ENCODE measurements around the gene OPRM1.
"Not testable (repeated sequence)": the region's sequence is repeated elsewhere in the genome, so short reads cannot be mapped to it uniquely, and the experiment has no call there.

OPRM1 gene

DNA sequence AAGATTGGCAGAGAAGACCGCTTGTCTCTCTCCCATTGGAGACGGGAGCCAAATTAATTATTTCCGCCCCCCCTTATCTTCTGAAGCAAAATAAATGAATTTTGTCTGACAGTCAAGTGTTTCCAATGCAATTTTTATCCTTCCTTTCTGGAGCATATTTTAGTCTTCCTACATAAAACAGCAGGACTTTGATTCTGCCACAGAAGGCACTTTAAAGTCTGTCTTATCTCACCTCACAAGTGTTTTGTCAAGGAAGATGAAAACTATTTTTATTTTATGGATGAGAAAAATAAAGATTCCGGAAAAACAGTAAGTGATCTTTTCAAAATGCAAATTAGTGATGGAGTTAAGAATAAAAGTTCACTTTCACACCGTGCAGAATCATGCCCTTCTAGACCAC lies 140.4 kb downstream of the OPRM1 start:
- DNase-seq (ENCODE audit: low spot score): no peak
- H3K27me3 Mint-ChIP-seq (ENCODE audit: low read depth): no peaks in the 10 kb centered on the region
- H3K27ac Mint-ChIP-seq: no peak overlapping the region
- H3K4me3 Mint-ChIP-seq: no peak overlapping the region
- H3K36me3 Mint-ChIP-seq (ENCODE audit: low read depth): peaks cover 8% of the 10 kb centered on the region
- no peaks in the 10 kb centered on the region for H3K4me1 Mint-ChIP-seq (ENCODE audit: low read depth)
- peaks cover 11% of the 10 kb centered on the region for H3K9me3 Mint-ChIP-seq

DNA sequence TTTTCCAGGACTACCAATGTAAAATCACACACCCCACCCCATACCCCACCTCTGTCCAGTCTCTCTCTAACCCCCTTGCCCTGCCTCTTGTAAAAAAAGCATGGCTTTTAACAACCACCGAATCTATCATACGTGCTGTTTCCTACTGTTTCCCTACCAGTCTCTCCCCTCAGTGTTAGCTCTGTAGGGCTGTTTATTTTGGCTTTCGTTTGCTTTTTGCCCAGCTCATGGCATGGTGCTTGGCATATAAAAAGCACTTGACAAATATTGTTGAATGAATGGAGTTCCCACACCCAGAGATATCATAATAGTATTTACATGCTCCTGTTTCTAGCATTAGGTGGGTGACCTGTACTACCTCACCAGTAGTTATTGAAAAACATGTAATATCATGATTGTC lies 148.2 kb downstream of the OPRM1 start:
- DNase-seq (ENCODE audit: low spot score): no peak
- H3K36me3 Mint-ChIP-seq (ENCODE audit: low read depth): peaks cover 4% of the 10 kb centered on the region
- H3K27ac Mint-ChIP-seq: no peak overlapping the region
- no peaks in the 10 kb centered on the region for H3K27me3 Mint-ChIP-seq (ENCODE audit: low read depth)
- no peaks in the 10 kb centered on the region for H3K4me1 Mint-ChIP-seq (ENCODE audit: low read depth)
- H3K4me3 Mint-ChIP-seq: no peak overlapping the region
- peaks cover 3% of the 10 kb centered on the region for H3K9me3 Mint-ChIP-seq

GRCh38 chr6:154187714-154188113 lies 148.7 kb downstream of the OPRM1 start:
- DNase-seq (ENCODE audit: low spot score): no peak
- H3K9me3 Mint-ChIP-seq: peaks cover under 1% of the 10 kb centered on the region
- H3K4me3 Mint-ChIP-seq: no peak overlapping the region
- H3K27me3 Mint-ChIP-seq (ENCODE audit: low read depth): no peaks in the 10 kb centered on the region
- no peak overlapping the region for H3K27ac Mint-ChIP-seq
- H3K4me1 Mint-ChIP-seq (ENCODE audit: low read depth): no peaks in the 10 kb centered on the region
- peaks cover 2% of the 10 kb centered on the region for H3K36me3 Mint-ChIP-seq (ENCODE audit: low read depth)

DNA sequence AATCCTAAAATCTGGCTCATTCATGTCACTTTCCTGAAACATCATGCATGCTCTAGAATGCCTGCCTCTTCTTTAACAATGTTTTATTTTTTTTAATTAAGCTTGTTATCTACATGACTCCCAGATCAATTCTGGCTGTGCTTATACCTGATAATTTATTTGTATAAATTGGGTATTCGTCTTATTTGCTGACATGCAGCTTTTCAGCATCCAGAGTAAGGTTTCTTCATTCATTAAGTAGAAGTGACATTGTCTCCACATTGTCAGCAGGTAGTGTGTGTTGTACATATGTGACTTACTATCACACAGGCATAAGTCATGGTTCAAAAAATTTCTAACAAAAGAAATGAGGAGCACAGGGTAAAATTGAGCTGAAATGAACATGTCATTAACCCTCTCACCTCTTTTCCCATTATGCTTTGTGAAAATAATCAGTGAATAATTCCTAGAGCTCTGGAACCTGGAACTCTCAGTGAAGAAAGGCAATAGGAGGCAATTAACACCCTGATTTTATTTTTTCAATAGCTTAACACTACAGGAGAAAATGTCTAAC lies 157.4 kb downstream of the OPRM1 start:
- Mint-ChIP-seq H3K4me3 (no peak overlapping the region), H3K27ac (no peak overlapping the region), H3K4me1 (ENCODE audit: low read depth) (no peaks in the 10 kb centered on the region), H3K9me3 (no peaks in the 10 kb centered on the region), H3K27me3 (ENCODE audit: low read depth) (no peaks in the 10 kb centered on the region), H3K36me3 (ENCODE audit: low read depth) (peaks cover 3% of the 10 kb centered on the region)
- DNase-seq (ENCODE audit: low spot score): no peak

DNA sequence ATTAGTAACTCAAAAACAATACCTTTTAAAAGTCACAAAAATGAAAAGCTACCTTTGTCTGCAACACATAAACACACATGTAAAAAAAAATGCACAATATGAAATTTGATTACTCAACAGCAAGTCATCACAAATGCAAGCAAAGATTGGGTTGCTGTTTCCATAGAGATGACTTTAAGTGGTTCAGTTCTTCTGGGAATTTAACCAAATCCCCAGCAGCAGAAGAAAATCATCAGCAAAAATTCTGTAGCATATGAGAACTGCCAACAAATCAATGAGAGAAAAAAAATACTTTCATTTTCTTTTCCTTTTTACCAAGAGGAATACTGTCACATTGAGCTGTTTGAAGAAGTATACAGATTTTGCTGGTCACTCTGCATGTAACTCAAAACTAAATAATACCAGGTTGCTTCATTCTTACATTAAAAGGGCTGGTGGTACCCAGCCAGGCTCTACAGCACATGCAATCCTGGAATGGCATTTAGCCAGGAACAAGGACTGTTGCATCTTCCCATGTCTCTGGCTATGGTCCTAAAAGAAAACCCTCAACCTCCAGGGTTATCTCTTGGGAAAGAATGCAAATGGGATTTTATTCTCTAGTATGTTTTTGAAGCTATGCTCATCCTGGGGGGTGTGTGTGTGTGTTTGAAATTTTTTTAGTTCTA lies 158.3 kb downstream of the OPRM1 start:
- Mint-ChIP-seq H3K4me1 (ENCODE audit: low read depth) (no peaks in the 10 kb centered on the region), H3K9me3 (no peaks in the 10 kb centered on the region), H3K27me3 (ENCODE audit: low read depth) (no peaks in the 10 kb centered on the region), H3K4me3 (no peak overlapping the region), H3K27ac (no peak overlapping the region), H3K36me3 (ENCODE audit: low read depth) (peaks cover 4% of the 10 kb centered on the region)
- no peak for DNase-seq (ENCODE audit: low spot score)

DNA sequence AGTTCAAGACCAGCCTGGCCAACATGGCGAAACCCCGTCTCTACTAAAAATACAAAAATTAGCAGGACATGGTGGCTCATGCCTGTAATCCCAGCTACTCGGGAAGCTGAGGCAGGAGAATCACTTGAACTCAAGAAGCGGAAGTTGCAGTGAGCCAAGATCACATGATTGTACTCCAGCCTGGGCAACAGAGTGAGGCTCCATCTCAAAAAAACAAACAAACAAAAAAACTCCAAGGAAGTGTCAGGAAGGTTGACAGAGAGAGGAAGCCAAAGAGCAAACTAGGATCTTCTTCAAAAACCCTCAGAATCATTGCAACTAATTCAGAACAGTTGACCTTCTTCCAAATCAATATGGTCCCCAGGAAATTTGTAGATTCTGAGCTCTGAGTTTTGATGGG lies 162.6 kb downstream of the OPRM1 start:
- not testable (repeated sequence) for H3K4me1 Mint-ChIP-seq (ENCODE audit: low read depth); H3K27me3 Mint-ChIP-seq (ENCODE audit: low read depth); H3K9me3 Mint-ChIP-seq; H3K27ac Mint-ChIP-seq; H3K4me3 Mint-ChIP-seq; DNase-seq (ENCODE audit: low spot score)
- H3K36me3 Mint-ChIP-seq (ENCODE audit: low read depth): peaks cover 21% of the 10 kb centered on the region

DNA sequence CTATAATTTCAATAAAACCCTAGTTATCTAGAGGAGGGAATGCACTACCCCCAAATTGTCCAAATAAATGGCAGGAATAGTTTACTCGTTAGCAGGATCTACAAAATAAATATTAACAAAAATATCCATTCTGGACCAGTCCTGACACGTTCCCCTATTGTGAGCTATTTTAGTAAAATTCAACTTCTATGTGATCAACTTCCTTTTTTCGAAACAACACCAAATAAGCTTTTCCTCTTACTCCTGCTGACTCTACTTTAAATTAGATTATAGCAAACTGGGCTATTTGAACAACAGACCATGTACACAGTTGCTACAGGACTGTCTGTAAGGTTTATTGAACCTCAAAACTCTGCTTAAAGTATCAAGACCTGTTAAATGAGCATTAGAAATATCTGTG lies 163.3 kb downstream of the OPRM1 start:
- DNase-seq (ENCODE audit: low spot score): no peak
- H3K4me1 Mint-ChIP-seq (ENCODE audit: low read depth): peaks cover 3% of the 10 kb centered on the region

GRCh38 chr6:154202958-154203357 lies 163.9 kb downstream of the OPRM1 start:
- H3K36me3 Mint-ChIP-seq (ENCODE audit: low read depth): peaks cover 26% of the 10 kb centered on the region
- no peaks in the 10 kb centered on the region for H3K9me3 Mint-ChIP-seq
- H3K27ac Mint-ChIP-seq: no peak overlapping the region
- no peaks in the 10 kb centered on the region for H3K27me3 Mint-ChIP-seq (ENCODE audit: low read depth)
- DNase-seq (ENCODE audit: low spot score): no peak
- H3K4me3 Mint-ChIP-seq: no peak overlapping the region
- peaks cover 3% of the 10 kb centered on the region for H3K4me1 Mint-ChIP-seq (ENCODE audit: low read depth)

More for the DNA sequence above, 163.3 kb downstream of the OPRM1 start:
- Mint-ChIP-seq H3K27me3 (ENCODE audit: low read depth) (no peaks in the 10 kb centered on the region), H3K27ac (no peak overlapping the region), H3K9me3 (no peaks in the 10 kb centered on the region), H3K36me3 (ENCODE audit: low read depth) (peaks cover 24% of the 10 kb centered on the region), H3K4me3 (no peak overlapping the region)

DNA sequence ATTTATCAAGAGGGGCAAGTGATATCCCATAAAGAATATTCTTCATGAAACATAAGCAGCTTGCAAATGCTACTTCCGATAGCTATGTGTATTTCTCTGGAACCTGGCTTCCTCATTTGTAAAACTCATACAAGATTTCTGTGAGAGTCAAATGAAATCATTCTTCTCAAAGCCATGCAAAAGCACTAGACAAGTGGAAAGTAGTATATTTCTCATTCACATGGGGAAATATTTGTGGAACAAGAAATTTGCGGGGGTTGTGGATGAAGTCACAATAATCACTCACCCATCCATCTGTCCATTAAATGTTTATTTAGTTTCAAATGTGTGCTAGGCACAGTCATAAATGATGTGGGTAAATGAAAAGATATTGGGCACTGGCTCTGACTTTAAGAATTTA lies 167.1 kb downstream of the OPRM1 start:
- DNase-seq (ENCODE audit: low spot score): no peak
- Mint-ChIP-seq H3K27ac (no peak overlapping the region), H3K4me3 (no peak overlapping the region), H3K36me3 (ENCODE audit: low read depth) (peaks cover 33% of the 10 kb centered on the region), H3K4me1 (ENCODE audit: low read depth) (peaks cover 3% of the 10 kb centered on the region), H3K27me3 (ENCODE audit: low read depth) (no peaks in the 10 kb centered on the region), H3K9me3 (no peaks in the 10 kb centered on the region)

DNA sequence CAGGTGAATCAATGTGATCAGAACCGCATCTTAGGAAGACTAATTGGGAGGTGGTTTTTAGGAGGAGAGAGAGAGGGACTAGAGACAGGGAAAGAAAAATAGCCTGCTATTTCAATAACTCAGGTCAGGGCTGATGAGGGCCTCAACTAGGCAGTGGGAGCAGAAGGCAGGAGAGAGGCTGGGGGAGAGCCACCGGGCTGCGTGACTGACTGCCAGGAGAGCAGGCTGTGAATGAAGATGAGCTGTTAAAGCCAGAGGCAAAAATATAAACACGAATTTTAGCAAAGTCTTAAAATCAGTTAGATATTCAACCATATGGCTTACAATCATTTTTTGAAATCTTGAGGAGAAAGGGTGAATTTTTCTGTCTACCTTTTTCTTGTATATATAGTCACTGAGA lies 168.0 kb downstream of the OPRM1 start:
- peaks cover 29% of the 10 kb centered on the region for H3K36me3 Mint-ChIP-seq (ENCODE audit: low read depth)
- no peak overlapping the region for H3K4me3 Mint-ChIP-seq
- DNase-seq (ENCODE audit: low spot score): no peak
- H3K27me3 Mint-ChIP-seq (ENCODE audit: low read depth): no peaks in the 10 kb centered on the region
- no peak overlapping the region for H3K27ac Mint-ChIP-seq
- peaks cover 3% of the 10 kb centered on the region for H3K4me1 Mint-ChIP-seq (ENCODE audit: low read depth)
- H3K9me3 Mint-ChIP-seq: no peaks in the 10 kb centered on the region

DNA sequence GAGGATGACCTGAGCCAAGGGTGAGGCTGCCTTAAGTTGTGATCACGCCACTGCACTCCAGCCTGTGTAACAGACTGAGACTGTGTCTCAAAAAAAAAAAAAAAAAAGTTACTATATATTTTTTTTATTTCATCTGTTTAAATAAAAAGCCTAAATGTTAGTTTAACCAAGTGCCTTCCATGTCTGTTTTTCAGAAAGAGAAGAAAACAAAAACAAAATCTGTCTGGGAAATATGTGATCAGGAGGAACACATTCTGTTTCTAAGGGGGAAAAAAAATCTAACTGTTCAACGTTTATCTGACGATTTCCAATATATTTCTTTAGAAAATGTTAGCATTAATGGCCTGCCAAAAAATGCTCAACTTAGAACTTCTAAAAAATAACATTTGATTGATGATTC lies 170.5 kb downstream of the OPRM1 start:
- no peak for DNase-seq (ENCODE audit: low spot score)
- no peaks in the 10 kb centered on the region for H3K27me3 Mint-ChIP-seq (ENCODE audit: low read depth)
- H3K4me1 Mint-ChIP-seq (ENCODE audit: low read depth): peaks cover 3% of the 10 kb centered on the region
- H3K4me3 Mint-ChIP-seq: no peak overlapping the region
- peaks cover 29% of the 10 kb centered on the region for H3K36me3 Mint-ChIP-seq (ENCODE audit: low read depth)
- H3K27ac Mint-ChIP-seq: no peak overlapping the region
- H3K9me3 Mint-ChIP-seq: no peaks in the 10 kb centered on the region

- no peak overlapping the region for H3K27ac Mint-ChIP-seq
- no peaks in the 10 kb centered on the region for H3K27me3 Mint-ChIP-seq (ENCODE audit: low read depth)
- DNase-seq (ENCODE audit: low spot score): no peak
- peaks cover 26% of the 10 kb centered on the region for H3K36me3 Mint-ChIP-seq (ENCODE audit: low read depth)
- H3K4me3 Mint-ChIP-seq: no peak overlapping the region
- H3K9me3 Mint-ChIP-seq: no peaks in the 10 kb centered on the region
- no peaks in the 10 kb centered on the region for H3K4me1 Mint-ChIP-seq (ENCODE audit: low read depth)
Measured at GRCh38 chr6:154210678-154211077, 171.6 kb downstream of the OPRM1 start.

- DNase-seq (ENCODE audit: low spot score): no peak
- Mint-ChIP-seq H3K9me3 (no peaks in the 10 kb centered on the region), H3K4me3 (no peak overlapping the region), H3K27me3 (ENCODE audit: low read depth) (peaks cover 3% of the 10 kb centered on the region), H3K4me1 (ENCODE audit: low read depth) (peaks cover 5% of the 10 kb centered on the region), H3K27ac (no peak overlapping the region), H3K36me3 (ENCODE audit: low read depth) (peaks cover 16% of the 10 kb centered on the region)
Measured at GRCh38 chr6:154213782-154214181, 174.7 kb downstream of the OPRM1 start.

DNA sequence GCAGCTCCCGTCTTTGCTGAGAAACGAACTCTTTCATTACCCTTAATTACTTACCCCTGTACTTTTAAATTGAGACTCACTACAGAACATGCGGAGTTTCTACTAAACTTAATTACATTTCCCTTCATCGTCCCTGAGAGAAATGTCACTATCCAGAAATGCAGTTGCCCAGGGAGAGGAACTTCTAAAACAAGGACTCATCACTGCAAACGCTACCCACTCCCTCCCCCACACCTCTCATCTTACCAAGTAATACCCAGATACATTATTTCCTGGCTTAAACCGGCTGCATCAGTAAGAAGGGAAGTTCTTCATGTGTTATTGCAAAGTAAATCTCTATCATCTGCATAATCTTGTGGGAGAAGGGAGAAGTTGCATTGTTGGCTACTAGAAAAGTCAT lies 179.3 kb downstream of the OPRM1 start:
- no peak for DNase-seq (ENCODE audit: low spot score)

DNA sequence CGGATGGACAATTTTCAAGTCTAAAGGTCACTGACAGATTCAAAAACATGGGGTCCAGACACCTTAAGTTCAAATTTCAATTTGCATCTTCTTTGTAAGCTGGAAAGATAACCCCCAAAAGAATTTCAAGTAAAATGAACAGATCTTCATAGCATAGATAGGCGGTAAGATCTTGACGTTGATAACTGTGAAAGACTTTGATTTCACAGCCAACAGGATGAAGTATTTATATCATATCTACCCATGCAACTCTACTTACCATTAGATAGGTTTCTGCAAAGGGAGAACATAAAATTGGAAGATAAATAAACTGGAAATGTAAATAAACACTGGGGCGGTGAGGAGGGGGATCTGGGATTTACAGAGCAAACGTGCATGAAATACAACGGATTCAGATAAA lies 179.7 kb downstream of the OPRM1 start:
- H3K4me3 Mint-ChIP-seq: no peak overlapping the region
- H3K36me3 Mint-ChIP-seq (ENCODE audit: low read depth): peaks cover 17% of the 10 kb centered on the region
- peaks cover 11% of the 10 kb centered on the region for H3K27me3 Mint-ChIP-seq (ENCODE audit: low read depth)
- H3K27ac Mint-ChIP-seq: no peak overlapping the region
- H3K9me3 Mint-ChIP-seq: no peaks in the 10 kb centered on the region
- DNase-seq (ENCODE audit: low spot score): no peak
- H3K4me1 Mint-ChIP-seq (ENCODE audit: low read depth): peaks cover 10% of the 10 kb centered on the region

More for the DNA sequence above, 179.3 kb downstream of the OPRM1 start:
- no peaks in the 10 kb centered on the region for H3K9me3 Mint-ChIP-seq
- H3K36me3 Mint-ChIP-seq (ENCODE audit: low read depth): peaks cover 17% of the 10 kb centered on the region
- no peak overlapping the region for H3K4me3 Mint-ChIP-seq
- no peak overlapping the region for H3K27ac Mint-ChIP-seq
- peaks cover 11% of the 10 kb centered on the region for H3K27me3 Mint-ChIP-seq (ENCODE audit: low read depth)
- H3K4me1 Mint-ChIP-seq (ENCODE audit: low read depth): peaks cover 10% of the 10 kb centered on the region
